WTC11 (cell line): ENCODE data around the gene RFC5.

Experiments
- ATF1 ChIP-seq: sonication (generic); formaldehyde crosslinking; IDR thresholded peaks from 2 replicates; pipeline ENCODE4 v1.8.1; 2023; ENCODE audit warnings: mild to moderate bottlenecking, moderate library complexity, missing genetic modification reagents
- CREB1 ChIP-seq: sonication (generic); formaldehyde crosslinking; IDR thresholded peaks from 2 replicates; pipeline ENCODE4 v1.8.0; 2023; ENCODE audit warnings: mild to moderate bottlenecking, missing genetic modification reagents
- JUN ChIP-seq: sonication (generic); formaldehyde crosslinking; IDR thresholded peaks from 2 replicates; pipeline ENCODE4 v1.8.0; 2023; ENCODE audit warnings: mild to moderate bottlenecking, missing genetic modification reagents
- NFE2L1 ChIP-seq: sonication (generic); formaldehyde crosslinking; IDR thresholded peaks from 2 replicates; pipeline ENCODE4 v1.8.1; 2023; ENCODE audit warnings: missing genetic modification reagents
- NFYB ChIP-seq: sonication (generic); formaldehyde crosslinking; conservative IDR thresholded peaks from 2 replicates; pipeline ENCODE4 v1.8.0; 2022; ENCODE audit warnings: low read depth, missing genetic modification reagents
- OVOL2 ChIP-seq: fragments of 250-450 bp; sonication (Bioruptor Pico); IDR thresholded peaks from 2 replicates; pipeline ENCODE4 v1.9.0; 2021; ENCODE audit warnings: mild to moderate bottlenecking, borderline replicate concordance
- TF ChIP-seq, protein P1 (sequence below): fragments of 200-600 bp; IDR thresholded peaks from 2 replicates; pipeline ENCODE4 v1.8.0; 2022; ENCODE audit warnings: antibody characterized with exemption
- TF ChIP-seq, protein P2 (sequence below): sonication (generic); formaldehyde crosslinking; IDR thresholded peaks from 2 replicates; pipeline ENCODE4 v1.8.1; 2022; ENCODE audit warnings: low read depth, missing genetic modification reagents, borderline replicate concordance
- TF ChIP-seq, protein P3 (sequence below): sonication (generic); formaldehyde crosslinking; IDR thresholded peaks from 2 replicates; pipeline ENCODE4 v1.8.0; 2022; ENCODE audit warnings: missing genetic modification reagents
- TF ChIP-seq, protein P4 (sequence below): sonication (generic); formaldehyde crosslinking; IDR thresholded peaks from 2 replicates; pipeline ENCODE4 v1.8.0; 2022; ENCODE audit warnings: mild to moderate bottlenecking, missing genetic modification reagents

DNA sequence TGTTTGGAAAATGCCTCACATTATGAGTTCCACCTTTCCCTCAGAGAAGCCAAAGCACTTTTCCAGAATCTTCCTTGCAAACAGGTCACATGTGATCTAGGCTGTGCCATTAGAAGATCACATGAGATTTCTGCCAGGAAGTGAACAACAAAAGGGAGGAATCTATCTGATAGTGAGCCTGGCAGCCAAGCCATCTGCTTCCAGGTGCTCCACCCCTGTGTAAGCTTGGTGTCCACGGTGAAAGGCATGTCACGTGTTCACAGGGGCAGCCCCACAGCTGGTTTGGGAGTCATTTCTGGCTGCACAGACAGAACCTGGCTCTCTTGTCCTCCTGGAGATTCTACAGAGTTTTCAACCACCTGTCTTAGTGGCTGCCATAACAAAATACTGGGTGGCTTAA, 44.2 kb upstream of the RFC5 start:
- TF ChIP-seq, protein P1, sequence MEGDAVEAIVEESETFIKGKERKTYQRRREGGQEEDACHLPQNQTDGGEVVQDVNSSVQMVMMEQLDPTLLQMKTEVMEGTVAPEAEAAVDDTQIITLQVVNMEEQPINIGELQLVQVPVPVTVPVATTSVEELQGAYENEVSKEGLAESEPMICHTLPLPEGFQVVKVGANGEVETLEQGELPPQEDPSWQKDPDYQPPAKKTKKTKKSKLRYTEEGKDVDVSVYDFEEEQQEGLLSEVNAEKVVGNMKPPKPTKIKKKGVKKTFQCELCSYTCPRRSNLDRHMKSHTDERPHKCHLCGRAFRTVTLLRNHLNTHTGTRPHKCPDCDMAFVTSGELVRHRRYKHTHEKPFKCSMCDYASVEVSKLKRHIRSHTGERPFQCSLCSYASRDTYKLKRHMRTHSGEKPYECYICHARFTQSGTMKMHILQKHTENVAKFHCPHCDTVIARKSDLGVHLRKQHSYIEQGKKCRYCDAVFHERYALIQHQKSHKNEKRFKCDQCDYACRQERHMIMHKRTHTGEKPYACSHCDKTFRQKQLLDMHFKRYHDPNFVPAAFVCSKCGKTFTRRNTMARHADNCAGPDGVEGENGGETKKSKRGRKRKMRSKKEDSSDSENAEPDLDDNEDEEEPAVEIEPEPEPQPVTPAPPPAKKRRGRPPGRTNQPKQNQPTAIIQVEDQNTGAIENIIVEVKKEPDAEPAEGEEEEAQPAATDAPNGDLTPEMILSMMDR: no peak
- TF ChIP-seq CREB1 (CRISPR knock-in tag) (no peak), JUN (no peak), NFE2L1 (no peak), NFYB (CRISPR knock-in tag) (no peak), OVOL2 (CRISPR knock-in tag) (no peak), ATF1 (CRISPR knock-in tag) (no peak)
- TF ChIP-seq, protein P2, sequence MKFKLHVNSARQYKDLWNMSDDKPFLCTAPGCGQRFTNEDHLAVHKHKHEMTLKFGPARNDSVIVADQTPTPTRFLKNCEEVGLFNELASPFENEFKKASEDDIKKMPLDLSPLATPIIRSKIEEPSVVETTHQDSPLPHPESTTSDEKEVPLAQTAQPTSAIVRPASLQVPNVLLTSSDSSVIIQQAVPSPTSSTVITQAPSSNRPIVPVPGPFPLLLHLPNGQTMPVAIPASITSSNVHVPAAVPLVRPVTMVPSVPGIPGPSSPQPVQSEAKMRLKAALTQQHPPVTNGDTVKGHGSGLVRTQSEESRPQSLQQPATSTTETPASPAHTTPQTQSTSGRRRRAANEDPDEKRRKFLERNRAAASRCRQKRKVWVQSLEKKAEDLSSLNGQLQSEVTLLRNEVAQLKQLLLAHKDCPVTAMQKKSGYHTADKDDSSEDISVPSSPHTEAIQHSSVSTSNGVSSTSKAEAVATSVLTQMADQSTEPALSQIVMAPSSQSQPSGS (CRISPR knock-in tag): no peak
- TF ChIP-seq, protein P3, sequence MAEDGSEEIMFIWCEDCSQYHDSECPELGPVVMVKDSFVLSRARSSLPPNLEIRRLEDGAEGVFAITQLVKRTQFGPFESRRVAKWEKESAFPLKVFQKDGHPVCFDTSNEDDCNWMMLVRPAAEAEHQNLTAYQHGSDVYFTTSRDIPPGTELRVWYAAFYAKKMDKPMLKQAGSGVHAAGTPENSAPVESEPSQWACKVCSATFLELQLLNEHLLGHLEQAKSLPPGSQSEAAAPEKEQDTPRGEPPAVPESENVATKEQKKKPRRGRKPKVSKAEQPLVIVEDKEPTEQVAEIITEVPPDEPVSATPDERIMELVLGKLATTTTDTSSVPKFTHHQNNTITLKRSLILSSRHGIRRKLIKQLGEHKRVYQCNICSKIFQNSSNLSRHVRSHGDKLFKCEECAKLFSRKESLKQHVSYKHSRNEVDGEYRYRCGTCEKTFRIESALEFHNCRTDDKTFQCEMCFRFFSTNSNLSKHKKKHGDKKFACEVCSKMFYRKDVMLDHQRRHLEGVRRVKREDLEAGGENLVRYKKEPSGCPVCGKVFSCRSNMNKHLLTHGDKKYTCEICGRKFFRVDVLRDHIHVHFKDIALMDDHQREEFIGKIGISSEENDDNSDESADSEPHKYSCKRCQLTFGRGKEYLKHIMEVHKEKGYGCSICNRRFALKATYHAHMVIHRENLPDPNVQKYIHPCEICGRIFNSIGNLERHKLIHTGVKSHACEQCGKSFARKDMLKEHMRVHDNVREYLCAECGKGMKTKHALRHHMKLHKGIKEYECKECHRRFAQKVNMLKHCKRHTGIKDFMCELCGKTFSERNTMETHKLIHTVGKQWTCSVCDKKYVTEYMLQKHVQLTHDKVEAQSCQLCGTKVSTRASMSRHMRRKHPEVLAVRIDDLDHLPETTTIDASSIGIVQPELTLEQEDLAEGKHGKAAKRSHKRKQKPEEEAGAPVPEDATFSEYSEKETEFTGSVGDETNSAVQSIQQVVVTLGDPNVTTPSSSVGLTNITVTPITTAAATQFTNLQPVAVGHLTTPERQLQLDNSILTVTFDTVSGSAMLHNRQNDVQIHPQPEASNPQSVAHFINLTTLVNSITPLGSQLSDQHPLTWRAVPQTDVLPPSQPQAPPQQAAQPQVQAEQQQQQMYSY (CRISPR knock-in tag): no peak
- TF ChIP-seq, protein P4, sequence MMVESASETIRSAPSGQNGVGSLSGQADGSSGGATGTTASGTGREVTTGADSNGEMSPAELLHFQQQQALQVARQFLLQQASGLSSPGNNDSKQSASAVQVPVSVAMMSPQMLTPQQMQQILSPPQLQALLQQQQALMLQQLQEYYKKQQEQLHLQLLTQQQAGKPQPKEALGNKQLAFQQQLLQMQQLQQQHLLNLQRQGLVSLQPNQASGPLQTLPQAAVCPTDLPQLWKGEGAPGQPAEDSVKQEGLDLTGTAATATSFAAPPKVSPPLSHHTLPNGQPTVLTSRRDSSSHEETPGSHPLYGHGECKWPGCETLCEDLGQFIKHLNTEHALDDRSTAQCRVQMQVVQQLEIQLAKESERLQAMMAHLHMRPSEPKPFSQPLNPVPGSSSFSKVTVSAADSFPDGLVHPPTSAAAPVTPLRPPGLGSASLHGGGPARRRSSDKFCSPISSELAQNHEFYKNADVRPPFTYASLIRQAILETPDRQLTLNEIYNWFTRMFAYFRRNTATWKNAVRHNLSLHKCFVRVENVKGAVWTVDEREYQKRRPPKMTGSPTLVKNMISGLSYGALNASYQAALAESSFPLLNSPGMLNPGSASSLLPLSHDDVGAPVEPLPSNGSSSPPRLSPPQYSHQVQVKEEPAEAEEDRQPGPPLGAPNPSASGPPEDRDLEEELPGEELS: no peak
